Testis (tissue), 2 donors: ENCODE measurements around the gene TASP1.

Experiments used
- CTCF ChIP-seq, 3 experiments: fragments of 450-650 bp in 2 of 3; fragments of 200-600 bp in 1 of 3; sonication (generic) in 1 of 3; IDR thresholded peaks; one replicate each; pipeline ENCODE4 v1.5.1; 2016 to 2019; ENCODE audit warnings: antibody characterized with exemption in 3 of 3, mild to moderate bottlenecking in 2 of 3, moderate library complexity in 1 of 3
- POLR2A ChIP-seq: fragments of 450-650 bp; IDR thresholded peaks from one replicate; pipeline ENCODE4 v1.6.1; 2017; ENCODE audit warnings: antibody characterized with exemption, mild to moderate bottlenecking, moderate library complexity

GRCh38 chr20:13401596-13401995, 237.1 kb downstream of the TASP1 start:
- TF ChIP-seq CTCF (IDR thresholded peaks at IDR 0.05), result no peak
- TF ChIP-seq POLR2A, result no peak
